Measurements from ENCODE around the gene HLA-DQA2. TPM values are rescaled to one million over a fixed set of nuclear protein-coding genes. Genes with fewer than 3 reads are reported as not detected.

Gene HLA-DQA2
- total RNA-seq, 1 donor from 2014 or later, result not detected

DNA sequence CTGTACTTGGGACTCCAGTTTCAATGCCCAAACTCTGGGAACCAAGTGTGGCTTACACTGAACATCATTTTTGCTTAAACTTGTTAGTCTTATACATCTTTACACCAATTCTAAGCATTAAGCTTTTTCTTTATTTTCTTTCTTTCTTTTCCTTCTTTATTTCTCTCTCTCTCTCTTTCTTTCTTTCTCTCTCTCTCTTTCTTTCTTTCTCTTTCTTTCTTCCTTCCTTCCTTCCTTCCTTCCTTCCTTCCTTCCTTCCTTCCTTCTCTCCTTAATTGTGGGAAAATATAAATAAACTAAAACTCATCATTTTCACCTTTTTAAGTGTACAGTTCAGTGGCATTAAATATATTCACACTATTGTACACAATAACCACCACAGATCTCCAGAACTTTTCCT lies 31.6 kb upstream of the HLA-DQA2 start:
- H3K27ac Mint-ChIP-seq (ENCODE audit: unreplicated experiment), result no peak overlapping the region
- no peak for DNase-seq
- H3K4me1 Mint-ChIP-seq (ENCODE audit: low read depth, unreplicated experiment), result no peaks in the 10 kb centered on the region
- no peaks in the 10 kb centered on the region for H3K9me3 Mint-ChIP-seq (ENCODE audit: unreplicated experiment)
- H3K4me3 Mint-ChIP-seq (ENCODE audit: unreplicated experiment), result no peak overlapping the region
- TF ChIP-seq, protein P1, sequence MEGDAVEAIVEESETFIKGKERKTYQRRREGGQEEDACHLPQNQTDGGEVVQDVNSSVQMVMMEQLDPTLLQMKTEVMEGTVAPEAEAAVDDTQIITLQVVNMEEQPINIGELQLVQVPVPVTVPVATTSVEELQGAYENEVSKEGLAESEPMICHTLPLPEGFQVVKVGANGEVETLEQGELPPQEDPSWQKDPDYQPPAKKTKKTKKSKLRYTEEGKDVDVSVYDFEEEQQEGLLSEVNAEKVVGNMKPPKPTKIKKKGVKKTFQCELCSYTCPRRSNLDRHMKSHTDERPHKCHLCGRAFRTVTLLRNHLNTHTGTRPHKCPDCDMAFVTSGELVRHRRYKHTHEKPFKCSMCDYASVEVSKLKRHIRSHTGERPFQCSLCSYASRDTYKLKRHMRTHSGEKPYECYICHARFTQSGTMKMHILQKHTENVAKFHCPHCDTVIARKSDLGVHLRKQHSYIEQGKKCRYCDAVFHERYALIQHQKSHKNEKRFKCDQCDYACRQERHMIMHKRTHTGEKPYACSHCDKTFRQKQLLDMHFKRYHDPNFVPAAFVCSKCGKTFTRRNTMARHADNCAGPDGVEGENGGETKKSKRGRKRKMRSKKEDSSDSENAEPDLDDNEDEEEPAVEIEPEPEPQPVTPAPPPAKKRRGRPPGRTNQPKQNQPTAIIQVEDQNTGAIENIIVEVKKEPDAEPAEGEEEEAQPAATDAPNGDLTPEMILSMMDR (IDR thresholded peaks at IDR 0.05; ENCODE audit: partially characterized antibody, unreplicated experiment), result no peak
- no peaks in the 10 kb centered on the region for H3K27me3 Mint-ChIP-seq (ENCODE audit: unreplicated experiment)
- H3K36me3 Mint-ChIP-seq (ENCODE audit: unreplicated experiment), result peaks cover 3% of the 10 kb centered on the region

DNA sequence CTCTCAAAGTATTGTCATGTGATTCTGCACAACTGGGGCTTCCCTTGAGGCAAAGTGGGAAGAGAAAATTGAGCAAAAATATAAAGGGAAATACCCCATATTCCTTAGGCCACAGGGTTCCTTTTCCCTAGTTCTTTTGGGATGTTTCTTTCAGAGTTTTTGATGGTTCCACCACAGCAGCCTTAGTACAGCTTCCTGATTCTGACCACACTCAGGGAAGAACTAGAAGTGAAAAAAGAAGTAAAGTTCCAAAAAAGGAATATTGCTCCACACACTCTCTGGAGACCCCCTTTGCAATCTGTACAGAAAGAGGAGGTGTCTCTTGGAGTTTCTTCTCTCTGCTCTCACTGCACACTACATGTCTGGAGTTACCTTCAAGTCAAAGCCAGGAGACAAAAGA lies 27.9 kb upstream of the HLA-DQA2 start:
- no peak overlapping the region for H3K27ac Mint-ChIP-seq (ENCODE audit: unreplicated experiment)
- H3K27me3 Mint-ChIP-seq (ENCODE audit: unreplicated experiment), result no peaks in the 10 kb centered on the region
- TF ChIP-seq, protein P1 (IDR thresholded peaks at IDR 0.05; ENCODE audit: partially characterized antibody, unreplicated experiment), result no peak
- H3K36me3 Mint-ChIP-seq (ENCODE audit: unreplicated experiment), result peaks cover 2% of the 10 kb centered on the region
- DNase-seq, result no peak
- no peaks in the 10 kb centered on the region for H3K4me1 Mint-ChIP-seq (ENCODE audit: low read depth, unreplicated experiment)
- no peaks in the 10 kb centered on the region for H3K9me3 Mint-ChIP-seq (ENCODE audit: unreplicated experiment)
- no peak overlapping the region for H3K4me3 Mint-ChIP-seq (ENCODE audit: unreplicated experiment)

DNA sequence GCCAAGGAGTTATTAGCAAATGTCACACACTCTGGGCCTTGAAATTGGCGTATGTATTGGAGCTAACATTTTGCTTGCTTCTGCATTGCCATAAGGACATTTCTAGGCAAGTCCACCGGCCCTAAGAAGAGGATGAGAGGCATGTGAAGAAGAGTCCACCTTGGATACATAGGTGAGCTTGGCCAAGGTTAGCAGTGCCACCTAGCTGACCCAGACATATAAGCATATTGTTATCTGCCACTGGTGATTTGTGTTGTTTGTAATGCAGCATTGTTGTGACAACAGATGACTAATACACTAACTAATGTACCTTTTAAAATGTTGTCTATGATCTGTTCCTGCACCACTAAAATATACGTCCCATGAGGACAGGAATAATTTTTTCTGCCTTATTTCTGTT lies 24.8 kb upstream of the HLA-DQA2 start:
- Mint-ChIP-seq H3K4me1 (ENCODE audit: low read depth, unreplicated experiment) (no peaks in the 10 kb centered on the region), H3K36me3 (ENCODE audit: unreplicated experiment) (no peaks in the 10 kb centered on the region), H3K4me3 (ENCODE audit: unreplicated experiment) (no peak overlapping the region), H3K9me3 (ENCODE audit: unreplicated experiment) (no peaks in the 10 kb centered on the region), H3K27me3 (ENCODE audit: unreplicated experiment) (peaks cover 1% of the 10 kb centered on the region), H3K27ac (ENCODE audit: unreplicated experiment) (no peak overlapping the region)
- TF ChIP-seq, protein P1 (IDR thresholded peaks at IDR 0.05; ENCODE audit: partially characterized antibody, unreplicated experiment), result no peak
- DNase-seq, result no peak

DNA sequence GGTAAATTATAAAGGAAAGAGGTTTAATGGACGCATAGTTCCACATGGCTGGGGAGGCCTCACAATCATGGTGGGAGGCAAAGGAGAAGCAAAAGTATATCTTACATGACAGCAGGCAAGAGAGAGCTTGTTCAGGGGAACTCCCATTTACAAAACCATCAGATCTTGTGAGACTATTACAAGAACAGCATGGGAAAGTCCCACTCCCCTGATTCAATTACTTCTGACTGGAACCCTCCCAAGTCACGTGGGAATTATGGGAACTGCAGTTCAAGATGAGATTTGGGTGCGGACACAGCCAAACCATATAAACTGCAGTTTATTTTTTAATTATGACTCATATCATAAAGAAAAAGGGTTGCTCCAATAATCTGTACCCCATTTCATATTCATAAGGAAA lies 22.3 kb upstream of the HLA-DQA2 start:
- no peaks in the 10 kb centered on the region for H3K9me3 Mint-ChIP-seq (ENCODE audit: unreplicated experiment)
- H3K4me1 Mint-ChIP-seq (ENCODE audit: low read depth, unreplicated experiment), result no peaks in the 10 kb centered on the region
- DNase-seq, result no peak
- peaks cover 1% of the 10 kb centered on the region for H3K27me3 Mint-ChIP-seq (ENCODE audit: unreplicated experiment)
- TF ChIP-seq, protein P1 (IDR thresholded peaks at IDR 0.05; ENCODE audit: partially characterized antibody, unreplicated experiment), result no peak
- no peak overlapping the region for H3K4me3 Mint-ChIP-seq (ENCODE audit: unreplicated experiment)
- H3K27ac Mint-ChIP-seq (ENCODE audit: unreplicated experiment), result no peak overlapping the region
- no peaks in the 10 kb centered on the region for H3K36me3 Mint-ChIP-seq (ENCODE audit: unreplicated experiment)

DNA sequence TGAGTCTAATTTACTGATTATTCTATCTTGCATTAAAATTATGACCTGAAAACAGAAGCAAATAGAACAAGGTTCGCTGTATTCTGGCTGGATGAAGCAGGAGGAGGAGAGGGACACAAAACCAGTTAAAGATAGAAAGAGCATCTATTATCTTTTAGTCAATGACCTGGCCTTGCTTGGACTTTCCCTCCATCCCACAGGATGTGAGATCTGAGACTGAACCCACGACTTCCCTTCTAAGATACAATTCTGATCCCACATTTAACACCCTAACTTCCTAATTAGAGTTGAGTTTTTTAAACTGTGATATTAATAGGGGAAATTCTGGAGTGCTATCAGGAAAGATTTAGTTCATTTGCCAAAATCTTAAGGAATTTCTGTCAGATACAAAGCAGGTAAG lies 3.1 kb upstream of the HLA-DQA2 start:
- Mint-ChIP-seq H3K36me3 (ENCODE audit: unreplicated experiment) (no peaks in the 10 kb centered on the region), H3K27me3 (ENCODE audit: unreplicated experiment) (peaks cover 2% of the 10 kb centered on the region), H3K27ac (ENCODE audit: unreplicated experiment) (no peak overlapping the region), H3K9me3 (ENCODE audit: unreplicated experiment) (peaks cover 1% of the 10 kb centered on the region), H3K4me3 (ENCODE audit: unreplicated experiment) (no peak overlapping the region), H3K4me1 (ENCODE audit: low read depth, unreplicated experiment) (no peaks in the 10 kb centered on the region)
- DNase-seq, result no peak
- TF ChIP-seq, protein P1 (IDR thresholded peaks at IDR 0.05; ENCODE audit: partially characterized antibody, unreplicated experiment), result no peak

Measured in glutamatergic neuron (in vitro differentiated cells).